Activated T-helper 17 cell treated with anti-CD3 and anti-CD28 coated beads, Interleukin-2, amount 50 U/mL, for 72 hours (primary cell): ENCODE data around the gene DPEP1. TPM values are rescaled to one million over a fixed set of nuclear protein-coding genes. Genes with fewer than 3 reads are reported as not detected.

Experiments
- ATAC-seq: fragments of 150-1000 bp; cut with Tn5 transposase; replicated peaks from 2 replicates; pipeline ENCODE4 v1.10.0; 2021; ENCODE audit warnings: mild to moderate bottlenecking, moderate library complexity
- H3K27ac Mint-ChIP-seq: one replicate; pipeline ENCODE4 v1.8.0; 2022; ENCODE audit warnings: mixed read lengths
- H3K27me3 Mint-ChIP-seq: one replicate; pipeline ENCODE4 v1.8.0; 2022; ENCODE audit warnings: mixed read lengths
- H3K36me3 Mint-ChIP-seq: one replicate; pipeline ENCODE4 v1.8.0; 2022; ENCODE audit warnings: low read depth, mild to moderate bottlenecking, mixed read lengths
- H3K4me1 Mint-ChIP-seq: one replicate; pipeline ENCODE4 v1.8.0; 2022; ENCODE audit warnings: mixed read lengths
- H3K4me3 Mint-ChIP-seq: one replicate; pipeline ENCODE4 v1.8.0; 2022; ENCODE audit warnings: mild to moderate bottlenecking, mixed read lengths
- H3K9me3 Mint-ChIP-seq: one replicate; pipeline ENCODE4 v1.8.0; 2022; ENCODE audit warnings: mixed read lengths
- total RNA-seq, 2 donors: library from RNA; stranded (reverse); gene quantifications; one replicate each; pipeline ENCODE4 v1.2.3, GENCODE V29; 2022

The DPEP1 gene
- total RNA-seq, 2 donors from 2014 or later, result not detected

- Mint-ChIP-seq H3K4me1 (no peaks in the 10 kb centered on the region), H3K4me3 (no peak overlapping the region), H3K27me3 (no peaks in the 10 kb centered on the region), H3K27ac (no peak overlapping the region), H3K36me3 (no peaks in the 10 kb centered on the region), H3K9me3 (no peaks in the 10 kb centered on the region)
- no peak for ATAC-seq
These were observed 64.8 kb downstream of the DPEP1 start for GRCh38 chr16:89678258-89678657.

GRCh38 chr16:89685916-89686315 lies 72.5 kb downstream of the DPEP1 start:
- H3K9me3 Mint-ChIP-seq, result no peaks in the 10 kb centered on the region
- H3K27me3 Mint-ChIP-seq, result no peaks in the 10 kb centered on the region
- H3K27ac Mint-ChIP-seq, result no peak overlapping the region
- no peak for ATAC-seq
- H3K4me3 Mint-ChIP-seq, result peak overlapping the region; percentile 90
- H3K36me3 Mint-ChIP-seq, result peaks cover 16% of the 10 kb centered on the region
- H3K4me1 Mint-ChIP-seq, result peaks cover 11% of the 10 kb centered on the region

- H3K27ac Mint-ChIP-seq, result peak within 1 kb of the TSS; percentile 88
- peak; percentile 91 for ATAC-seq
- H3K27me3 Mint-ChIP-seq, result no peaks in the 10 kb centered on the region
- H3K4me3 Mint-ChIP-seq, result peak within 1 kb of the TSS; percentile 90
- no peaks in the 10 kb centered on the region for H3K9me3 Mint-ChIP-seq
- peaks cover 11% of the 10 kb centered on the region for H3K4me1 Mint-ChIP-seq
- H3K36me3 Mint-ChIP-seq, result peaks cover 20% of the 10 kb centered on the region
These were observed 73.2 kb downstream of the DPEP1 start, which contains the start of gene CDK10 for GRCh38 chr16:89686520-89687091. CDK10 (plus strand) TSS chr16:89686689; CDS start chr16:89686711, 22 bp downstream.

GRCh38 chr16:89687092-89687940 lies 73.9 kb downstream of the DPEP1 start:
- Mint-ChIP-seq H3K4me3 (peak overlapping the region; percentile 90), H3K9me3 (no peaks in the 10 kb centered on the region), H3K27ac (peak overlapping the region; percentile 88), H3K27me3 (no peaks in the 10 kb centered on the region), H3K4me1 (peaks cover 11% of the 10 kb centered on the region), H3K36me3 (peaks cover 21% of the 10 kb centered on the region)
- ATAC-seq, result peak; percentile 36

Other genes starting within 250 kb of the DPEP1 start
- 100 to 1,000 TPM; 166 to 178 TPM for gene ANKRD11, start 123.1 kb upstream of the DPEP1 start, total RNA-seq
- gene SPG7, start 105.2 kb upstream of the DPEP1 start, total RNA-seq, result 100 to 1,000 TPM; 115 to 135 TPM
- 1,000 to 10,000 TPM; 2,683 to 3,154 TPM for gene RPL13, start 53.0 kb upstream of the DPEP1 start, total RNA-seq
- 10 to 100 TPM; 11.1 to 44.7 TPM for gene CPNE7, start 37.9 kb upstream of the DPEP1 start, total RNA-seq
- 10 to 100 TPM; 63.8 to 95.6 TPM for gene CHMP1A, start 44.1 kb downstream of the DPEP1 start, total RNA-seq
- 10 to 100 TPM; 13.3 to 21.5 TPM for gene SPATA33, start 44.2 kb downstream of the DPEP1 start, total RNA-seq
- 10 to 100 TPM; 81.1 to 98.8 TPM for gene CDK10, start 73.0 kb downstream of the DPEP1 start, total RNA-seq
- 1 to 10 TPM; 4.4 to 5.0 TPM for gene SPATA2L, start 88.1 kb downstream of the DPEP1 start, total RNA-seq
- gene VPS9D1, start 107.3 kb downstream of the DPEP1 start, total RNA-seq, result 1 to 10 TPM; 1.7 to 4.1 TPM
- gene ZNF276, start 107.9 kb downstream of the DPEP1 start, total RNA-seq, result 10 to 100 TPM; 24.7 to 31.1 TPM
- gene FANCA, start 203.0 kb downstream of the DPEP1 start, total RNA-seq, result 100 to 1,000 TPM; 115 to 131 TPM
- 1 to 10 TPM; 4.3 to 4.8 TPM for gene SPIRE2, start 214.8 kb downstream of the DPEP1 start, total RNA-seq